ENCODE measurements around the gene SAMD9L. TPM values are rescaled to one million over a fixed set of nuclear protein-coding genes. Genes with fewer than 3 reads are reported as not detected.

SAMD9L gene
- total RNA-seq, 1 experiment from 2014 or later: not detected

DNA sequence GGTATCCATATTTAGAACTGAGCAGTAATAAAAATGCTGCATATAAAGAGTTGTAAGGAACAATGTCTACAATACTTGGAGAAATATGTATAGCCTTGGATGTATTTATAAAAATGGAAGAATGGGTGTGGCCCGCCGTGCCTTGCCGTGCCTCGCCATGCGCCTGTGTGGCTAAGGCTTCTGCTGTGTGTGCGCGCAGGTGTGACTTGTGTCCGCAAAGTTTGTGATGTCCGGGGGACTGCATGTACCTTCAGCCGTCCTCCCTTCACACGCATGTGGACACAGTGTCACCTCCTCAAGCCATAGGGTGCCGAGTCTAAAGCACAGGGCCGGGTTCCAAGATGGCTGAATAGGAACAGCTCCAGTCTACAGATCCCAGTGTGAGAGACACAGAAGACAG, 40.2 kb downstream of the SAMD9L start:
- Histone ChIP-seq H4K20me1 (ENCODE audit: control insufficient read depth, insufficient read depth, insufficient read length) (no peaks in the 10 kb centered on the region), H2BK15ac (ENCODE audit: low read depth, low read length) (no peak overlapping the region), H3K9ac (ENCODE audit: extremely low read depth, insufficient read length, low read length) (no peak overlapping the region), H3K23ac (ENCODE audit: insufficient read length, low read depth, low read length) (no peak overlapping the region), H3K14ac (ENCODE audit: insufficient read depth, low read length) (no peak overlapping the region), H2BK5ac (ENCODE audit: insufficient read length, low read length) (no peak overlapping the region), H3K18ac (ENCODE audit: insufficient read length, low read depth, low read length) (no peak overlapping the region), H3K79me2 (ENCODE audit: insufficient read depth, low read length) (no peaks in the 10 kb centered on the region), H3K27ac (ENCODE audit: insufficient read length, low read depth, low read length) (no peak overlapping the region), H3K4me1 (ENCODE audit: insufficient read depth, low read length) (no peaks in the 10 kb centered on the region), H4K91ac (ENCODE audit: insufficient read length, low read depth, low read length) (no peak overlapping the region), H2AK5ac (ENCODE audit: insufficient read length, low read length) (no peak overlapping the region), H3T11ph (ENCODE audit: low read length) (no peak overlapping the region), H4K8ac (replicated peaks; ENCODE audit: insufficient read length, low read depth, low read length) (no peak overlapping the region), H4K5ac (ENCODE audit: insufficient read length, low read depth, low read length) (no peak overlapping the region), H2BK20ac (ENCODE audit: low read depth, low read length, poor library complexity, severe bottlenecking) (no peak overlapping the region), H3K4ac (ENCODE audit: low read depth, low read length) (no peak overlapping the region), H3K79me1 (ENCODE audit: insufficient read depth, low read depth, low read length, poor library complexity, severe bottlenecking) (no peaks in the 10 kb centered on the region), H2BK12ac (ENCODE audit: insufficient read length, low read depth, low read length) (no peak overlapping the region), H3K23me2 (ENCODE audit: insufficient read length, low read depth, low read length, poor library complexity, severe bottlenecking) (no peaks in the 10 kb centered on the region), H3K56ac (ENCODE audit: insufficient read length, low read depth, low read length) (no peak overlapping the region), H3K4me2 (ENCODE audit: insufficient read depth, insufficient read length, low read length) (no peak overlapping the region), H2BK120ac (ENCODE audit: low read depth, low read length, poor library complexity, severe bottlenecking) (no peak overlapping the region), H2AFZ (ENCODE audit: low read length) (no peak overlapping the region), H3K9me3 (ENCODE audit: control insufficient read depth, low read depth, low read length) (no peaks in the 10 kb centered on the region), H3K27me3 (ENCODE audit: insufficient read depth, low read length) (no peaks in the 10 kb centered on the region)
- Mint-ChIP-seq H3K27ac (no peak overlapping the region), H3K4me1 (no peaks in the 10 kb centered on the region), H3K36me3 (ENCODE audit: insufficient read depth in 1 of 3, low read depth in 3 of 3) (no peaks in the 10 kb centered on the region), H3K9me3 (peaks cover 7 to 12% of the 10 kb centered on the region in 2 experiments), H3K4me3 (no peak overlapping the region), H3K27me3 (ENCODE audit: low read depth) (peaks cover 45% of the 10 kb centered on the region)
- no CpG with 5 or more reads among the region's 13 CpGs for WGBS (ENCODE audit: extremely low coverage, insufficient read length, low lambda C conversion rate)
- TF ChIP-seq, protein P1, sequence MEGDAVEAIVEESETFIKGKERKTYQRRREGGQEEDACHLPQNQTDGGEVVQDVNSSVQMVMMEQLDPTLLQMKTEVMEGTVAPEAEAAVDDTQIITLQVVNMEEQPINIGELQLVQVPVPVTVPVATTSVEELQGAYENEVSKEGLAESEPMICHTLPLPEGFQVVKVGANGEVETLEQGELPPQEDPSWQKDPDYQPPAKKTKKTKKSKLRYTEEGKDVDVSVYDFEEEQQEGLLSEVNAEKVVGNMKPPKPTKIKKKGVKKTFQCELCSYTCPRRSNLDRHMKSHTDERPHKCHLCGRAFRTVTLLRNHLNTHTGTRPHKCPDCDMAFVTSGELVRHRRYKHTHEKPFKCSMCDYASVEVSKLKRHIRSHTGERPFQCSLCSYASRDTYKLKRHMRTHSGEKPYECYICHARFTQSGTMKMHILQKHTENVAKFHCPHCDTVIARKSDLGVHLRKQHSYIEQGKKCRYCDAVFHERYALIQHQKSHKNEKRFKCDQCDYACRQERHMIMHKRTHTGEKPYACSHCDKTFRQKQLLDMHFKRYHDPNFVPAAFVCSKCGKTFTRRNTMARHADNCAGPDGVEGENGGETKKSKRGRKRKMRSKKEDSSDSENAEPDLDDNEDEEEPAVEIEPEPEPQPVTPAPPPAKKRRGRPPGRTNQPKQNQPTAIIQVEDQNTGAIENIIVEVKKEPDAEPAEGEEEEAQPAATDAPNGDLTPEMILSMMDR (conservative IDR thresholded peaks at IDR 0.05): no peak
- DNase-seq: no peak
